DMS153 treated with DMSO at 0.1 percent for 48 hours (cell line): ENCODE results near the gene KCTD5.
"Not testable (repeated sequence)": the region's sequence is repeated elsewhere in the genome, so short reads cannot be mapped to it uniquely, and the experiment has no call there.

ENCODE experiments used
- DNase-seq: peaks from one replicate; lab custom pipeline; 2025; ENCODE audit not compliant: unreplicated experiment; lab: John Stamatoyannopoulos, UW

KCTD5 gene

GRCh38 chr16:2671741-2672140, 10.6 kb upstream of the KCTD5 start:
- no peak for DNase-seq

- peak; percentile 84 for DNase-seq
Observed at GRCh38 chr16:2673066-2673999, 9.0 kb upstream of the KCTD5 start.

- DNase-seq: no peak
Observed at GRCh38 chr16:2675021-2675420, 7.3 kb upstream of the KCTD5 start.

- DNase-seq: no peak
Observed at GRCh38 chr16:2675714-2676113, 6.6 kb upstream of the KCTD5 start.

GRCh38 chr16:2676937-2677336, 5.4 kb upstream of the KCTD5 start:
- not testable (repeated sequence) for DNase-seq

GRCh38 chr16:2678206-2678965, 3.9 kb upstream of the KCTD5 start:
- DNase-seq: not testable (repeated sequence)

- not testable (repeated sequence) for DNase-seq
Observed at GRCh38 chr16:2679902-2680301, 2.4 kb upstream of the KCTD5 start.

GRCh38 chr16:2680360-2680759, 2.0 kb upstream of the KCTD5 start:
- not testable (repeated sequence) for DNase-seq

- not testable (repeated sequence) for DNase-seq
Observed at GRCh38 chr16:2683041-2683440, 718 bp downstream of the KCTD5 start.

- not testable (repeated sequence) for DNase-seq
Observed at GRCh38 chr16:2686075-2686474, 3.8 kb downstream of the KCTD5 start.

- DNase-seq: no peak
Observed at GRCh38 chr16:2686912-2687507, 4.7 kb downstream of the KCTD5 start.

- DNase-seq: no peak
Observed at GRCh38 chr16:2687531-2688308, 5.4 kb downstream of the KCTD5 start.

- DNase-seq: not testable (repeated sequence)
Observed at GRCh38 chr16:2689422-2689821, 7.1 kb downstream of the KCTD5 start.

GRCh38 chr16:2689968-2690801, 7.9 kb downstream of the KCTD5 start:
- no peak for DNase-seq

GRCh38 chr16:2690852-2691251, 8.5 kb downstream of the KCTD5 start:
- DNase-seq: no peak

GRCh38 chr16:2691491-2692248, 9.3 kb downstream of the KCTD5 start:
- DNase-seq: no peak

GRCh38 chr16:2692251-2692947, 10.1 kb downstream of the KCTD5 start:
- no peak for DNase-seq

GRCh38 chr16:2692948-2693651, 10.8 kb downstream of the KCTD5 start:
- DNase-seq: no peak
